B cell (primary cell): ENCODE measurements around the gene SDK1. TPM values are rescaled to one million over a fixed set of nuclear protein-coding genes. Genes with fewer than 3 reads are reported as not detected.

Experiments
- ATAC-seq: fragments of 200-7000 bp; cut with Tn5 transposase; one replicate; pipeline ENCODE4 v1.10.0; 2021; ENCODE audit warnings: low read depth, mild to moderate bottlenecking, moderate number of reproducible peaks, moderate library complexity
- CTCF ChIA-PET: fragments of 350-600 bp; sonication (Branson Sonifier 250); formaldehyde crosslinking; loops from one replicate; lab custom pipeline; 2021; ENCODE audit warnings: antibody characterized with exemption, inconsistent platforms; lab: Charles Lee
- POLR2A ChIA-PET: fragments of 350-600 bp; sonication (Branson Sonifier 250); formaldehyde crosslinking; loops from one replicate; lab custom pipeline; 2021; ENCODE audit warnings: antibody characterized with exemption; lab: Charles Lee
- DNase-seq: peaks from one replicate; pipeline ENCODE4 v3.0.0; 2013
- H2AFZ ChIP-seq: 2 replicates; pipeline ENCODE4 v1.6.1; 2012; ENCODE audit warnings: mild to moderate bottlenecking, low read depth, low read length; ENCODE audit not compliant: insufficient read depth, poor library complexity, severe bottlenecking
- H3K27ac ChIP-seq, 2 donors: 1 replicate in 1 of 2; 2 replicates in 1 of 2; pipeline ENCODE4 v1.5.1; 2012 to 2013; ENCODE audit warnings: low read length in 2 of 2, mild to moderate bottlenecking in 2 of 2, moderate library complexity in 1 of 2
- H3K27me3 ChIP-seq, 4 experiments: fragments of 200-600 bp in 1 of 4; sonication (generic) in 1 of 4; replicated peaks in 1 of 4; 1 replicate in 2 of 4; 2 replicates in 2 of 4; pipeline versions ENCODE4 v1.6.1 to v1.7.0; 2013 to 2016; ENCODE audit warnings: low read length in 3 of 4, mild to moderate bottlenecking in 2 of 4, mixed read lengths in 1 of 4, moderate library complexity in 1 of 4; ENCODE audit not compliant: insufficient read depth in 4 of 4, control insufficient read depth in 3 of 4; ENCODE audit errors: control extremely low read depth in 1 of 4
- H3K36me3 ChIP-seq, 2 experiments: replicated peaks in 1 of 2; 1 replicate in 1 of 2; 2 replicates in 1 of 2; pipeline versions ENCODE4 v1.6.1 to v1.7.1; 2013; ENCODE audit warnings: low read length in 1 of 2; ENCODE audit not compliant: insufficient read depth in 2 of 2, control insufficient read depth in 1 of 2; ENCODE audit errors: control extremely low read depth in 1 of 2, extremely low read depth in 1 of 2
- H3K4me1 ChIP-seq, 2 donors: fragments of 200-600 bp in 1 of 2; sonication (generic) in 1 of 2; 1 replicate in 1 of 2; 2 replicates in 1 of 2; pipeline versions ENCODE4 v1.5.1 to v1.6.1; 2013 to 2017; ENCODE audit warnings: low read length in 2 of 2; ENCODE audit not compliant: control insufficient read depth in 2 of 2, insufficient read depth in 2 of 2
- H3K4me2 ChIP-seq: replicated peaks from 2 replicates; pipeline ENCODE3; 2012; ENCODE audit warnings: mild to moderate bottlenecking, low read depth, low read length; ENCODE audit not compliant: poor library complexity, severe bottlenecking
- H3K4me3 ChIP-seq, 5 experiments: fragments of 200-600 bp in 1 of 5; sonication (generic) in 1 of 5; 1 replicate in 3 of 5; 2 replicates in 2 of 5; pipeline versions ENCODE4 v1.5.1 to v1.7.0; 2011 to 2016; ENCODE audit warnings: low read length in 4 of 5, mild to moderate bottlenecking in 4 of 5, low read depth in 2 of 5, control low read depth in 1 of 5, moderate library complexity in 1 of 5; ENCODE audit not compliant: insufficient read depth in 1 of 5; ENCODE audit errors: control extremely low read depth in 1 of 5, extremely low read depth in 1 of 5
- H3K79me2 ChIP-seq: fragments of 200-600 bp; sonication (generic); one replicate; pipeline ENCODE4 v1.6.0; 2016; ENCODE audit warnings: low read length; ENCODE audit not compliant: control insufficient read depth, insufficient read depth
- H3K9ac ChIP-seq: fragments of 200-600 bp; sonication (generic); 2 replicates; pipeline ENCODE4 v1.6.1; 2017; ENCODE audit warnings: mild to moderate bottlenecking, low read length, moderate library complexity
- H3K9me3 ChIP-seq, 3 donors: one replicate each; pipeline versions ENCODE4 v1.6.1 to v1.7.1; 2013; ENCODE audit warnings: low read length in 2 of 3; ENCODE audit not compliant: control insufficient read depth in 2 of 3, insufficient read depth in 1 of 3; ENCODE audit errors: control extremely low read depth in 1 of 3
- H4K20me1 ChIP-seq: 2 replicates; pipeline ENCODE4 v1.6.0; 2012; ENCODE audit warnings: mild to moderate bottlenecking, low read length; ENCODE audit not compliant: insufficient read depth, control insufficient read depth, poor library complexity, severe bottlenecking
- H3K27ac Mint-ChIP-seq: one replicate; pipeline ENCODE4 v1.8.0; 2021; ENCODE audit warnings: mixed read lengths
- H3K27me3 Mint-ChIP-seq: one replicate; pipeline ENCODE4 v1.8.0; 2021; ENCODE audit warnings: mixed read lengths
- H3K4me1 Mint-ChIP-seq: one replicate; pipeline ENCODE4 v1.8.0; 2021; ENCODE audit warnings: mixed read lengths
- H3K4me3 Mint-ChIP-seq: one replicate; pipeline ENCODE4 v1.8.0; 2021; ENCODE audit warnings: mixed read lengths
- H3K9me3 Mint-ChIP-seq: one replicate; pipeline ENCODE4 v1.8.0; 2022; ENCODE audit warnings: mixed read lengths; ENCODE audit not compliant: insufficient read depth
- CTCF ChIP-seq: fragments of 200-600 bp; IDR thresholded peaks from one replicate; pipeline ENCODE4 v1.8.0; 2022; ENCODE audit warnings: antibody characterized with exemption, mild to moderate bottlenecking
- EZH2 ChIP-seq: IDR thresholded peaks from 2 replicates; pipeline ENCODE4 v1.6.1; 2012; ENCODE audit warnings: borderline replicate concordance, low read depth, mild to moderate bottlenecking, moderate library complexity, low read length; ENCODE audit not compliant: insufficient read depth, poor library complexity, severe bottlenecking
- WGBS: methylation state at CpG from one replicate; pipeline ENCODE4 v1.1.5; 2013; ENCODE audit warnings: missing lambda C conversion rate; ENCODE audit not compliant: insufficient coverage; 5-methylcytosine and 5-hydroxymethylcytosine counted together
- intact Hi-C: fragments of 100-400 bp; cut with micrococcal nuclease; formaldehyde crosslinking; loops from one replicate; pipeline ENCODE4 v1.10.0; 2022
- polyA plus RNA-seq: library from polyadenylated mRNA; depleted of rRNA; stranded (reverse); fragments of >200 nt; gene quantifications from 2 replicates; pipeline ENCODE4 v1.2.3, GENCODE V29; 2012
- total RNA-seq, 2 donors: library from RNA; stranded (reverse); fragments of 120-200 nt in 1 of 2; gene quantifications; 1 replicate in 1 of 2; 2 replicates in 1 of 2; pipeline versions ENCODE4 v1.2.3 to v1.2.4, GENCODE V29; 2013 to 2022

SDK1 gene
- total and polyA plus RNA-seq, 2 donors (not counting 1 experiment from before 2014, with no cell fraction given), result 0.73 to 2.0 TPM

GRCh38 chr7:4078580-4078979 is 777.5 kb downstream of the SDK1 start:
- Mint-ChIP-seq H3K9me3 (no peaks in the 10 kb centered on the region), H3K4me3 (no peak overlapping the region), H3K27me3 (peaks cover 6% of the 10 kb centered on the region), H3K4me1 (no peaks in the 10 kb centered on the region), H3K27ac (no peak overlapping the region)
- H3K9ac ChIP-seq, result no peak overlapping the region
- ChIA-PET CTCF (no interaction called here), POLR2A (no interaction called here)
- no peaks in the 10 kb centered on the region for H3K36me3 ChIP-seq
- no peak overlapping the region for H3K27ac ChIP-seq
- DNase-seq (no peak), ATAC-seq (no peak)
- TF ChIP-seq CTCF, result no peak
- H3K9me3 ChIP-seq, result peaks cover 0 to 5% (median 0%) of the 10 kb centered on the region in 3 donors
- H3K4me1 ChIP-seq, result no peaks in the 10 kb centered on the region
- intact Hi-C loops, result no loop called here
- H3K4me3 ChIP-seq, result no peak overlapping the region
- H4K20me1 ChIP-seq, result no peaks in the 10 kb centered on the region
- H2AFZ ChIP-seq, result no peak overlapping the region
- no peaks in the 10 kb centered on the region for H3K79me2 ChIP-seq
- 91% methylated on average over 10 of the region's 13 CpGs for WGBS
- no peaks in the 10 kb centered on the region for H3K27me3 ChIP-seq
- H3K4me2 ChIP-seq, result no peak overlapping the region

- no peak overlapping the region for H3K4me2 ChIP-seq
- CTCF ChIA-PET, result no interaction called here
- no peak overlapping the region for H3K4me3 ChIP-seq
- no peaks in the 10 kb centered on the region for H3K4me1 ChIP-seq
- Mint-ChIP-seq H3K27me3 (peaks cover 6% of the 10 kb centered on the region), H3K9me3 (no peaks in the 10 kb centered on the region), H3K4me1 (no peaks in the 10 kb centered on the region), H3K27ac (no peak overlapping the region), H3K4me3 (no peak overlapping the region)
- ATAC-seq (no peak), DNase-seq (no peak)
- WGBS, result 80% methylated on average over 8 of the region's 11 CpGs
- H3K9me3 ChIP-seq, result peaks cover 0 to 11% (median 0%) of the 10 kb centered on the region in 3 donors
- POLR2A ChIA-PET, result no interaction called here
- H3K27me3 ChIP-seq, result no peaks in the 10 kb centered on the region
- no peak overlapping the region for H3K9ac ChIP-seq
- H3K36me3 ChIP-seq, result no peaks in the 10 kb centered on the region
- H3K27ac ChIP-seq, result no peak overlapping the region
- no peak overlapping the region for H2AFZ ChIP-seq
- no peaks in the 10 kb centered on the region for H4K20me1 ChIP-seq
- H3K79me2 ChIP-seq, result no peaks in the 10 kb centered on the region
- intact Hi-C loops, result no loop called here
- TF ChIP-seq CTCF (no peak), EZH2 (no peak)
Observed at GRCh38 chr7:4079366-4079765, 778.3 kb downstream of the SDK1 start.
